IMR-90 (cell line): Measurements from ENCODE around the gene GPC5. TPM values are rescaled to one million over a fixed set of nuclear protein-coding genes. Genes with fewer than 3 reads are reported as not detected.

ENCODE experiments used
- ATAC-seq: fragments of 200-7000 bp; cut with Tn5 transposase; 2 replicates; pipeline ENCODE4 v1.9.1; 2020; ENCODE audit warnings: low read depth, mild to moderate bottlenecking, moderate library complexity
- BruUV-seq: library from RNA; stranded (reverse); fragments of 400-500 nt; replicated peaks from 2 replicates; lab custom pipeline; 2021; lab: Mats Ljungman, UMichigan
- CTCF ChIA-PET: fragments of 300-600 bp; formaldehyde crosslinking; extraction: SDS; loops from one replicate; lab custom pipeline; 2021; ENCODE audit warnings: antibody characterized with exemption; lab: Yijun Ruan, JAX
- POLR2A ChIA-PET: fragments of 300-600 bp; sonication (Branson Sonifier 250); formaldehyde crosslinking; loops from one replicate; lab custom pipeline; 2022; ENCODE audit warnings: antibody characterized with exemption; ENCODE audit not compliant: unreplicated experiment; lab: Charles Lee
- DNase-seq: peaks from one replicate; pipeline ENCODE4 v3.0.0; 2013
- H2AFZ ChIP-seq: replicated peaks from 2 replicates; pipeline ENCODE3; 2013; ENCODE audit warnings: low read length, mild to moderate bottlenecking; ENCODE audit not compliant: poor library complexity
- H2AK5ac ChIP-seq: 2 replicates; pipeline ENCODE4 v1.6.1; 2013; ENCODE audit warnings: low read depth, low read length, inconsistent platforms
- H2AK9ac ChIP-seq: replicated peaks from 2 replicates; pipeline ENCODE3; 2013; ENCODE audit warnings: mild to moderate bottlenecking, low read depth, low read length, moderate library complexity; ENCODE audit not compliant: poor library complexity
- H2BK120ac ChIP-seq: 2 replicates; pipeline ENCODE4 v1.6.1; 2013; ENCODE audit warnings: low read depth, low read length, inconsistent platforms
- H2BK15ac ChIP-seq: 3 replicates; pipeline ENCODE4 v1.6.1; 2013; ENCODE audit warnings: low read depth, low read length, inconsistent platforms
- H2BK20ac ChIP-seq: 2 replicates; pipeline ENCODE4 v1.6.1; 2013; ENCODE audit warnings: low read depth, mild to moderate bottlenecking, inconsistent platforms, low read length, moderate library complexity
- H2BK5ac ChIP-seq: 2 replicates; pipeline ENCODE4 v1.6.1; 2013; ENCODE audit warnings: mild to moderate bottlenecking, low read depth, low read length, inconsistent platforms; ENCODE audit not compliant: poor library complexity, severe bottlenecking
- H3K14ac ChIP-seq: replicated peaks from 2 replicates; pipeline ENCODE4 v1.6.1; 2013; ENCODE audit warnings: low read depth, low read length, inconsistent platforms
- H3K18ac ChIP-seq: 2 replicates; pipeline ENCODE4 v1.6.1; 2013; ENCODE audit warnings: low read depth, low read length, control low read depth
- H3K23ac ChIP-seq: 2 replicates; pipeline ENCODE4 v1.6.1; 2013; ENCODE audit warnings: low read depth, low read length, inconsistent platforms
- H3K27ac ChIP-seq: 2 replicates; pipeline ENCODE4 v1.5.1; 2013; ENCODE audit warnings: mild to moderate bottlenecking, control low read depth, low read length; ENCODE audit not compliant: insufficient read depth
- H3K27me3 ChIP-seq: 2 replicates; pipeline ENCODE4 v1.6.1; 2013; ENCODE audit warnings: low read length; ENCODE audit not compliant: control insufficient read depth, insufficient read depth
- H3K36me3 ChIP-seq: 2 replicates; pipeline ENCODE4 v1.6.1; 2013; ENCODE audit warnings: low read length, mixed read lengths; ENCODE audit not compliant: control insufficient read depth, insufficient read depth
- H3K4ac ChIP-seq: 2 replicates; pipeline ENCODE4 v1.6.1; 2013; ENCODE audit warnings: low read depth, low read length, inconsistent platforms
- H3K4me1 ChIP-seq: 2 replicates; pipeline ENCODE4 v1.6.1; 2013; ENCODE audit warnings: low read length, mixed read lengths; ENCODE audit not compliant: control insufficient read depth, insufficient read depth
- H3K4me2 ChIP-seq: 2 replicates; pipeline ENCODE4 v1.6.1; 2013; ENCODE audit warnings: low read depth, mild to moderate bottlenecking, control low read depth, low read length, moderate library complexity
- H3K4me3 ChIP-seq: 2 replicates; pipeline ENCODE4 v1.5.1; 2013; ENCODE audit warnings: low read depth, mild to moderate bottlenecking, control low read depth, low read length, moderate library complexity; ENCODE audit not compliant: insufficient read depth
- H3K56ac ChIP-seq: 2 replicates; pipeline ENCODE4 v1.6.1; 2013; ENCODE audit warnings: low read length, inconsistent platforms; ENCODE audit not compliant: insufficient read depth; ENCODE audit errors: extremely low read depth
- H3K79me1 ChIP-seq, 2 experiments: 2 replicates each; pipeline ENCODE4 v1.6.1; 2013; ENCODE audit warnings: low read length in 2 of 2, inconsistent platforms in 1 of 2, low read depth in 1 of 2
- H3K9ac ChIP-seq: 2 replicates; pipeline ENCODE4 v1.6.1; 2013; ENCODE audit warnings: low read depth, low read length, control low read depth
- H3K9me1 ChIP-seq: 2 replicates; pipeline ENCODE4 v1.6.1; 2013; ENCODE audit warnings: low read length, inconsistent platforms; ENCODE audit not compliant: insufficient read depth
- H3K9me3 ChIP-seq: 2 replicates; pipeline ENCODE4 v1.6.1; 2013; ENCODE audit warnings: low read length; ENCODE audit not compliant: control insufficient read depth, insufficient read depth
- H4K20me1 ChIP-seq: 2 replicates; pipeline ENCODE4 v1.6.1; 2013; ENCODE audit warnings: low read length, inconsistent platforms; ENCODE audit not compliant: insufficient read depth
- H4K5ac ChIP-seq: 2 replicates; pipeline ENCODE4 v1.6.1; 2013; ENCODE audit warnings: mild to moderate bottlenecking, low read depth, low read length, control low read depth
- H4K8ac ChIP-seq, 2 experiments: 2 replicates each; pipeline ENCODE4 v1.6.1; 2013; ENCODE audit warnings: low read depth in 2 of 2, low read length in 2 of 2, control low read depth in 1 of 2, inconsistent platforms in 1 of 2
- H4K91ac ChIP-seq: 2 replicates; pipeline ENCODE4 v1.6.1; 2013; ENCODE audit warnings: low read depth, low read length, inconsistent platforms; ENCODE audit not compliant: insufficient read depth
- CEBPB ChIP-seq: IDR thresholded peaks from 2 replicates; pipeline ENCODE4 v1.6.1; 2012; ENCODE audit warnings: low read depth, low read length, improper control_type of control experiment
- FOS ChIP-seq: fragments of 150-350 bp; IDR thresholded peaks from 2 replicates; pipeline ENCODE4 v1.6.1; 2016; ENCODE audit warnings: low read depth, low read length
- MAFK ChIP-seq: IDR thresholded peaks from 2 replicates; pipeline ENCODE4 v1.6.1; 2012; ENCODE audit warnings: low read depth, low read length, improper control_type of control experiment
- MAZ ChIP-seq: IDR thresholded peaks from 2 replicates; pipeline ENCODE4 v1.6.1; 2012; ENCODE audit warnings: low read depth, mild to moderate bottlenecking, low read length, improper control_type of control experiment, moderate library complexity, borderline replicate concordance
- MXI1 ChIP-seq: IDR thresholded peaks from 2 replicates; pipeline ENCODE4 v1.6.1; 2012; ENCODE audit warnings: low read depth, mild to moderate bottlenecking, low read length, moderate library complexity, borderline replicate concordance
- NFE2L2 ChIP-seq: fragments of 150-350 bp; IDR thresholded peaks from 2 replicates; pipeline ENCODE4 v1.6.1; 2016; ENCODE audit warnings: low read depth, mild to moderate bottlenecking, low read length
- POLR2A ChIP-seq: IDR thresholded peaks from 2 replicates; pipeline ENCODE4 v1.6.1; 2012; ENCODE audit warnings: mild to moderate bottlenecking, low read depth, low read length
- RAD21 ChIP-seq: IDR thresholded peaks from 2 replicates; pipeline ENCODE4 v1.6.1; 2012; ENCODE audit warnings: low read length, improper control_type of control experiment
- RCOR1 ChIP-seq: IDR thresholded peaks from 2 replicates; pipeline ENCODE4 v1.6.1; 2012; ENCODE audit warnings: mild to moderate bottlenecking, low read length, improper control_type of control experiment; ENCODE audit not compliant: insufficient replicate concordance
- RFX5 ChIP-seq: IDR thresholded peaks from 2 replicates; pipeline ENCODE4 v1.8.0; 2012; ENCODE audit warnings: low read depth, mild to moderate bottlenecking, low read length, moderate library complexity
- USF2 ChIP-seq: fragments of 150-350 bp; IDR thresholded peaks from 2 replicates; pipeline ENCODE4 v1.6.1; 2017; ENCODE audit warnings: mild to moderate bottlenecking, antibody characterized with exemption, low read length, low read depth
- WGBS, 2 experiments: methylation state at CpG; one replicate each; pipeline versions ENCODE4 v1.1.5 to v1.1.7; 2013; ENCODE audit warnings: missing lambda C conversion rate in 2 of 2; ENCODE audit not compliant: insufficient read length in 1 of 2; ENCODE audit errors: extremely low coverage in 2 of 2; 5-methylcytosine and 5-hydroxymethylcytosine counted together
- dilution Hi-C: fragments of 300-500 bp; cut with HindIII; formaldehyde crosslinking; loops from one replicate; pipeline ENCODE4 v1.14.3; 2018; ENCODE audit warnings: low sequenced_read_pairs; ENCODE audit not compliant: unreplicated experiment
- in situ Hi-C: fragments of 300-500 bp; cut with MboI; formaldehyde crosslinking; loops from 3 replicates; pipeline ENCODE4 v1.14.3; 2019; ENCODE audit warnings: low sequenced_read_pairs, inconsistent platforms, mixed read lengths
- intact Hi-C: fragments of 100-400 bp; cut with micrococcal nuclease; formaldehyde crosslinking; loops from 2 replicates; pipeline ENCODE4 v1.10.0; 2022
- polyA plus RNA-seq, 3 experiments: library from polyadenylated mRNA; depleted of rRNA; stranded (reverse); fragments of >200 nt; gene quantifications; 2 replicates each; pipeline ENCODE4 v1.2.3, GENCODE V29; 2012; ENCODE audit warnings: low replicate concordance in 1 of 3
- total RNA-seq: library from RNA; depleted of rRNA; stranded (reverse); fragments of >200 nt; gene quantifications from 2 replicates; pipeline ENCODE4 v1.2.3, GENCODE V29; 2012

The GPC5 gene
- total and polyA plus RNA-seq, 2 of the 4 experiments (the other 2 are of a cell fraction), result 0.94 to 1.8 TPM

GRCh38 chr13:91948736-91949135 lies 550.3 kb downstream of the GPC5 start:
- WGBS, 2 experiments, result no CpG with 5 or more reads among the region's 1 CpG
- no peaks in the 10 kb centered on the region for H3K9me1 ChIP-seq
- no peak overlapping the region for H3K4ac ChIP-seq
- H3K27ac ChIP-seq, result no peak overlapping the region
- H3K9me3 ChIP-seq, result peaks cover 1% of the 10 kb centered on the region; the same call in 1 of the 2 replicates
- no peak overlapping the region for H2BK15ac ChIP-seq
- in situ Hi-C loops (no loop called here), dilution Hi-C loops (no loop called here), intact Hi-C loops (no loop called here)
- no peak overlapping the region for H3K4me2 ChIP-seq
- H2BK20ac ChIP-seq, result no peak overlapping the region
- H2AFZ ChIP-seq, result no peak overlapping the region
- H4K5ac ChIP-seq, result no peak overlapping the region
- H2BK120ac ChIP-seq, result no peak overlapping the region
- no peak for ATAC-seq
- DNase-seq, result no peak
- no peak overlapping the region for H2AK5ac ChIP-seq
- H3K56ac ChIP-seq, result no peak overlapping the region
- no peak overlapping the region for H4K8ac ChIP-seq
- H3K27me3 ChIP-seq, result no peaks in the 10 kb centered on the region
- no peaks in the 10 kb centered on the region for H3K79me1 ChIP-seq
- no peak overlapping the region for H2AK9ac ChIP-seq
- no peak overlapping the region for H3K4me3 ChIP-seq
- H2BK5ac ChIP-seq, result no peak overlapping the region
- H3K4me1 ChIP-seq, result no peaks in the 10 kb centered on the region
- H3K36me3 ChIP-seq, result no peaks in the 10 kb centered on the region
- no TSS peak for BruUV-seq
- TF ChIP-seq NFE2L2 (no peak), MAFK (no peak), MAZ (no peak), USF2 (no peak), FOS (no peak), RAD21 (no peak), MXI1 (no peak), RFX5 (no peak), CEBPB (no peak), POLR2A (no peak), RCOR1 (no peak)
- ChIA-PET CTCF (no interaction called here), POLR2A (no interaction called here)
- H3K23ac ChIP-seq, result no peak overlapping the region
- no peak overlapping the region for H3K18ac ChIP-seq
- no peak overlapping the region for H3K14ac ChIP-seq
- H4K91ac ChIP-seq, result no peak overlapping the region
- H4K20me1 ChIP-seq, result no peaks in the 10 kb centered on the region
- no peak overlapping the region for H3K9ac ChIP-seq
